ENCODE data around the gene DNLZ. TPM values are rescaled to one million over a fixed set of nuclear protein-coding genes. Genes with fewer than 3 reads are reported as not detected.

DNLZ gene
- total and polyA plus RNA-seq, 5 donors from 2014 or later = 25.5 to 67.9 (median 57.6) TPM

GRCh38 chr9:136373300-136374182 lies 10.0 kb upstream of the DNLZ start, which contains the start of gene CARD9:
Gene CARD9, minus strand, starts transcription at chr9:136373669. Its CDS starts 1,591 bp downstream, at chr9:136372078.
- H3K4me3 Mint-ChIP-seq = peak within 1 kb of the TSS in 1 of 4 donors; percentile 22
- no peaks in the 10 kb centered on the region for H3K4me1 Mint-ChIP-seq
- H3K27me3 ChIP-seq (ENCODE audit: control insufficient read depth, insufficient read depth, low read length) = no peaks in the 10 kb centered on the region
- no peak within 1 kb of the TSS for H3K27ac ChIP-seq (ENCODE audit: insufficient read depth, low read length, poor library complexity, severe bottlenecking)
- DNase-seq = no peak
- no peaks in the 10 kb centered on the region for H3K36me3 Mint-ChIP-seq
- H3K36me3 ChIP-seq (ENCODE audit: control insufficient read depth, insufficient read depth, low read length) = no peaks in the 10 kb centered on the region
- ATAC-seq (ENCODE audit: low read depth in 2 of 2) = peak in 1 of 2 donors; percentile 23
- peaks cover 8% of the 10 kb centered on the region for H3K4me1 ChIP-seq (ENCODE audit: control insufficient read depth, insufficient read depth, low read length, poor library complexity, severe bottlenecking)
- H3K27ac Mint-ChIP-seq = no peak within 1 kb of the TSS
- no peaks in the 10 kb centered on the region for H3K9me3 Mint-ChIP-seq
- H3K4me3 ChIP-seq (ENCODE audit: low read depth, low read length) = no peak within 1 kb of the TSS
- H3K9me3 ChIP-seq (ENCODE audit: control insufficient read depth in 2 of 2, low read length in 2 of 2) = no peaks in the 10 kb centered on the region
- no peaks in the 10 kb centered on the region for H3K27me3 Mint-ChIP-seq

GRCh38 chr9:136372561-136373299 lies 9.2 kb upstream of the DNLZ start:
- H3K27ac Mint-ChIP-seq = no peak overlapping the region

DNA sequence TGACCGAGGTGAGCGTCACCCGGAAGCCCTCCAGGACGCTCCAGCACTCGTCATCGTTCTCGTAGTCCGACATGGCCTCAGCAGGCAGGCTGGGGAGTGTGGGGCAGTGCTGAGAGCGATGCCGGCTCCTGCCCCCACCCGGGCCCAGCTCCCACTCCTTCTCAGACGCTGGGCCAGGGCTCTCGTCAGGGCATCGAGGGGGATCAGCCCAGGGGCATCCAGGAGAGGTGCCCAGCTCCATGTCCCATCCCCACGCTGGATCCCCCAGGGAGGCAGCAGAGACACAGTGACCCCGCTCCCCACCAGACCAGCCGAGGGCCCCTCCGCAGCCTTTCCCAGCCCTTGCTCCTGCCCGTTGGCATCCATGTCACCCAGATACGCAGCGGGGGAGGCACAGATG lies 8.5 kb upstream of the DNLZ start:
- H3K4me1 Mint-ChIP-seq = no peaks in the 10 kb centered on the region
- no peak overlapping the region for H3K27ac ChIP-seq (ENCODE audit: insufficient read depth, low read length, poor library complexity, severe bottlenecking)
- no peak for ATAC-seq (ENCODE audit: low read depth in 2 of 2)
- H3K36me3 ChIP-seq (ENCODE audit: control insufficient read depth, insufficient read depth, low read length) = no peaks in the 10 kb centered on the region
- no peaks in the 10 kb centered on the region for H3K36me3 Mint-ChIP-seq
- H3K27me3 ChIP-seq (ENCODE audit: control insufficient read depth, insufficient read depth, low read length) = no peaks in the 10 kb centered on the region
- H3K27me3 Mint-ChIP-seq = no peaks in the 10 kb centered on the region
- H3K4me1 ChIP-seq (ENCODE audit: control insufficient read depth, insufficient read depth, low read length, poor library complexity, severe bottlenecking) = peaks cover 8% of the 10 kb centered on the region
- H3K9me3 Mint-ChIP-seq = no peaks in the 10 kb centered on the region
- no peaks in the 10 kb centered on the region for H3K9me3 ChIP-seq (ENCODE audit: control insufficient read depth in 2 of 2, low read length in 2 of 2)
- DNase-seq = no peak
- no peak overlapping the region for H3K4me3 ChIP-seq (ENCODE audit: low read depth, low read length)
- H3K27ac Mint-ChIP-seq = no peak overlapping the region
- no peak overlapping the region for H3K4me3 Mint-ChIP-seq

More at GRCh38 chr9:136372561-136373299, 9.2 kb upstream of the DNLZ start:
- ATAC-seq (ENCODE audit: low read depth in 2 of 2) (no peak), DNase-seq (no peak)
- Histone ChIP-seq H3K27ac (ENCODE audit: insufficient read depth, low read length, poor library complexity, severe bottlenecking) (no peak overlapping the region), H3K36me3 (ENCODE audit: control insufficient read depth, insufficient read depth, low read length) (no peaks in the 10 kb centered on the region), H3K4me1 (ENCODE audit: control insufficient read depth, insufficient read depth, low read length, poor library complexity, severe bottlenecking) (peaks cover 8% of the 10 kb centered on the region), H3K9me3 (ENCODE audit: control insufficient read depth in 2 of 2, low read length in 2 of 2) (no peaks in the 10 kb centered on the region), H3K4me3 (ENCODE audit: low read depth, low read length) (no peak overlapping the region), H3K27me3 (ENCODE audit: control insufficient read depth, insufficient read depth, low read length) (no peaks in the 10 kb centered on the region)
- Mint-ChIP-seq H3K36me3 (no peaks in the 10 kb centered on the region), H3K27me3 (no peaks in the 10 kb centered on the region), H3K4me3 (peak overlapping the region in 1 of 4 donors; percentile 22), H3K9me3 (no peaks in the 10 kb centered on the region), H3K4me1 (no peaks in the 10 kb centered on the region)

- Histone ChIP-seq H3K36me3 (ENCODE audit: control insufficient read depth, insufficient read depth, low read length) (no peaks in the 10 kb centered on the region), H3K27ac (ENCODE audit: insufficient read depth, low read length, poor library complexity, severe bottlenecking) (no peak overlapping the region), H3K4me1 (ENCODE audit: control insufficient read depth, insufficient read depth, low read length, poor library complexity, severe bottlenecking) (peaks cover 8% of the 10 kb centered on the region), H3K9me3 (ENCODE audit: control insufficient read depth in 2 of 2, low read length in 2 of 2) (no peaks in the 10 kb centered on the region), H3K4me3 (ENCODE audit: low read depth, low read length) (no peak overlapping the region), H3K27me3 (ENCODE audit: control insufficient read depth, insufficient read depth, low read length) (no peaks in the 10 kb centered on the region)
- no peak overlapping the region for H3K27ac Mint-ChIP-seq
- H3K36me3 Mint-ChIP-seq = no peaks in the 10 kb centered on the region
- no peaks in the 10 kb centered on the region for H3K4me1 Mint-ChIP-seq
- no peaks in the 10 kb centered on the region for H3K9me3 Mint-ChIP-seq
- ATAC-seq (ENCODE audit: low read depth in 2 of 2) = no peak
- no peak for DNase-seq
- no peaks in the 10 kb centered on the region for H3K27me3 Mint-ChIP-seq
- H3K4me3 Mint-ChIP-seq = no peak overlapping the region
Observed at GRCh38 chr9:136371533-136371880, 8.0 kb upstream of the DNLZ start.

GRCh38 chr9:136370687-136371532 lies 7.4 kb upstream of the DNLZ start:
- no peaks in the 10 kb centered on the region for H3K36me3 ChIP-seq (ENCODE audit: control insufficient read depth, insufficient read depth, low read length)
- no peak overlapping the region for H3K4me3 ChIP-seq (ENCODE audit: low read depth, low read length)
- no peak overlapping the region for H3K27ac Mint-ChIP-seq
- H3K4me3 Mint-ChIP-seq = no peak overlapping the region
- no peaks in the 10 kb centered on the region for H3K27me3 ChIP-seq (ENCODE audit: control insufficient read depth, insufficient read depth, low read length)
- H3K9me3 Mint-ChIP-seq = no peaks in the 10 kb centered on the region
- no peaks in the 10 kb centered on the region for H3K36me3 Mint-ChIP-seq
- H3K4me1 Mint-ChIP-seq = no peaks in the 10 kb centered on the region
- peaks cover 4% of the 10 kb centered on the region for H3K27me3 Mint-ChIP-seq
- ATAC-seq (ENCODE audit: low read depth in 2 of 2) = no peak
- no peak overlapping the region for H3K27ac ChIP-seq (ENCODE audit: insufficient read depth, low read length, poor library complexity, severe bottlenecking)
- peaks cover 8% of the 10 kb centered on the region for H3K4me1 ChIP-seq (ENCODE audit: control insufficient read depth, insufficient read depth, low read length, poor library complexity, severe bottlenecking)
- H3K9me3 ChIP-seq (ENCODE audit: control insufficient read depth in 2 of 2, low read length in 2 of 2) = no peaks in the 10 kb centered on the region
- DNase-seq = no peak

GRCh38 chr9:136370037-136370436 lies 6.5 kb upstream of the DNLZ start:
- Mint-ChIP-seq H3K4me1 (no peaks in the 10 kb centered on the region), H3K27me3 (peaks cover 5% of the 10 kb centered on the region), H3K4me3 (peak overlapping the region in 1 of 4 donors; percentile 35), H3K36me3 (no peaks in the 10 kb centered on the region), H3K9me3 (no peaks in the 10 kb centered on the region), H3K27ac (no peak overlapping the region)
- Histone ChIP-seq H3K9me3 (ENCODE audit: control insufficient read depth in 2 of 2, low read length in 2 of 2) (no peaks in the 10 kb centered on the region), H3K27ac (ENCODE audit: insufficient read depth, low read length, poor library complexity, severe bottlenecking) (no peak overlapping the region), H3K36me3 (ENCODE audit: control insufficient read depth, insufficient read depth, low read length) (no peaks in the 10 kb centered on the region), H3K27me3 (ENCODE audit: control insufficient read depth, insufficient read depth, low read length) (no peaks in the 10 kb centered on the region), H3K4me1 (ENCODE audit: control insufficient read depth, insufficient read depth, low read length, poor library complexity, severe bottlenecking) (peaks cover 8% of the 10 kb centered on the region), H3K4me3 (ENCODE audit: low read depth, low read length) (no peak overlapping the region)
- ATAC-seq (ENCODE audit: low read depth in 2 of 2) = no peak
- no peak for DNase-seq

DNA sequence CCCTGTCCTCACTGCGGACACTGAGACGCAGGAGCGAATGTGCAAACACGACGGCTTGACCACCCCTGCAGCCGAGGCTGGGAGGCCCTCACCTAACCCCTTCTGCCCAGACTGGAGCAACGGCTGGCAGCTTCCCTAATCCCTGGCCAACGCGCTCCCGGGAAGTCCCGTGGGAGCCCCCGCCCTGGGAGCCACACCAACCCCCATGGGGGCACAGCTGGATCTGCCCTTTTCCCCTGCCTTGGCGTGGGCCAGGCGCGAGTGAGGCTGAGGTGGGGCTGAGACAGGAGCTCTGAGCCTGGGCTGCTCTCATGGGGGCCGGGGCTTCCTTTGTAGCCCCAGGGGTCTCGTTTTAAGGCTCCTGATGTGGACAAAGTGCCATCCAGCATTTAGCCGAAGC lies 4.6 kb upstream of the DNLZ start:
- H3K9me3 Mint-ChIP-seq = no peaks in the 10 kb centered on the region
- Histone ChIP-seq H3K9me3 (ENCODE audit: control insufficient read depth in 2 of 2, low read length in 2 of 2) (no peaks in the 10 kb centered on the region), H3K36me3 (ENCODE audit: control insufficient read depth, insufficient read depth, low read length) (no peaks in the 10 kb centered on the region), H3K4me3 (ENCODE audit: low read depth, low read length) (no peak overlapping the region), H3K27ac (ENCODE audit: insufficient read depth, low read length, poor library complexity, severe bottlenecking) (no peak overlapping the region), H3K27me3 (ENCODE audit: control insufficient read depth, insufficient read depth, low read length) (no peaks in the 10 kb centered on the region), H3K4me1 (ENCODE audit: control insufficient read depth, insufficient read depth, low read length, poor library complexity, severe bottlenecking) (peaks cover 8% of the 10 kb centered on the region)
- ATAC-seq (ENCODE audit: low read depth in 2 of 2) (no peak), DNase-seq (no peak)
- H3K27ac Mint-ChIP-seq = no peak overlapping the region
- H3K4me1 Mint-ChIP-seq = no peaks in the 10 kb centered on the region
- peaks cover 5% of the 10 kb centered on the region for H3K27me3 Mint-ChIP-seq
- H3K36me3 Mint-ChIP-seq = no peaks in the 10 kb centered on the region
- peak overlapping the region in 1 of 4 donors; percentile 15 for H3K4me3 Mint-ChIP-seq
